Measurements from ENCODE around the gene DTYMK. TPM values are rescaled to one million over a fixed set of nuclear protein-coding genes. Genes with fewer than 3 reads are reported as not detected.
"Not testable (repeated sequence)": the region's sequence is repeated elsewhere in the genome, so short reads cannot be mapped to it uniquely, and the experiment has no call there.

DTYMK gene
- total RNA-seq, 4 donors from 2014 or later = 14.2 to 23.9 (median 19.2) TPM

DNA sequence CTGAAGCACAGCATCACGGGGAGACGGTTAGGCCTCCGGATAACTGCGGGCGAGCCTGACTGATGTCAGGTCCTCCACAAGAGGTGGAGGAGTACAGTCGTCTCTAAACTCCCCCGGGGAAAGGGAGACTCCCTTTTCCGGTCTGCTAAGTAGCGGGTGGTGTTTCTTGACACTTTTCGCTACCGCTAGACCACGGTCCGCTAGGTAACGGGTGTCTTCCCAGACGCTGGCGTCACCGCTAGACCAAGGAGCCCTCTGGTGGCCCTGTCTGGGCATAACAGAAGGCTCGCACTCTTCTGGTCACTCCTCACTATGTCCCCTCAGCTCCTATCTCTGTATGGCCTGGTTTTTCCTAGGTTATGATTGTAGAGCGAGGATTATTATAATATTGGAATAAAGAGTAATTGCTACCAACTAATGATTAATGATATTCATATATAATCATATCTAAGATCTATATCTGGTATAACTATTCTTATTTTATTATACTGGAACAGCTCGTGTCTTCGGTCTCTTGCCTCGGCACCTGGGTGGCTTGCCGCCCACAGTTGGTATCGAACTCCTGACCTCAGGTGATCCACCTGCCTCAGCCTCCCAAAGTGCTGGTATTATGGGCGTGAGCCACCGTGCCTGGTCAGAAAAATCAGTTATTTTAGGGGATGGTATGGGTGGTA lies 46.0 kb upstream of the DTYMK start:
- peak in 2 of 3 donors; percentile 60 to 86 for DNase-seq
- TF ChIP-seq, protein P1, sequence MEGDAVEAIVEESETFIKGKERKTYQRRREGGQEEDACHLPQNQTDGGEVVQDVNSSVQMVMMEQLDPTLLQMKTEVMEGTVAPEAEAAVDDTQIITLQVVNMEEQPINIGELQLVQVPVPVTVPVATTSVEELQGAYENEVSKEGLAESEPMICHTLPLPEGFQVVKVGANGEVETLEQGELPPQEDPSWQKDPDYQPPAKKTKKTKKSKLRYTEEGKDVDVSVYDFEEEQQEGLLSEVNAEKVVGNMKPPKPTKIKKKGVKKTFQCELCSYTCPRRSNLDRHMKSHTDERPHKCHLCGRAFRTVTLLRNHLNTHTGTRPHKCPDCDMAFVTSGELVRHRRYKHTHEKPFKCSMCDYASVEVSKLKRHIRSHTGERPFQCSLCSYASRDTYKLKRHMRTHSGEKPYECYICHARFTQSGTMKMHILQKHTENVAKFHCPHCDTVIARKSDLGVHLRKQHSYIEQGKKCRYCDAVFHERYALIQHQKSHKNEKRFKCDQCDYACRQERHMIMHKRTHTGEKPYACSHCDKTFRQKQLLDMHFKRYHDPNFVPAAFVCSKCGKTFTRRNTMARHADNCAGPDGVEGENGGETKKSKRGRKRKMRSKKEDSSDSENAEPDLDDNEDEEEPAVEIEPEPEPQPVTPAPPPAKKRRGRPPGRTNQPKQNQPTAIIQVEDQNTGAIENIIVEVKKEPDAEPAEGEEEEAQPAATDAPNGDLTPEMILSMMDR (IDR thresholded peaks at IDR 0.05) = peak in 5 of 6 experiments; percentile 31 to 62 (median 56)
- H3K4me1 ChIP-seq = peaks cover 0 to 14% (median 5%) of the 10 kb centered on the region in 4 donors
- not testable (repeated sequence) for H3K36me3 ChIP-seq, H3K27me3 ChIP-seq, H3K9me3 ChIP-seq, H3K27ac ChIP-seq, H3K4me3 ChIP-seq

DNA sequence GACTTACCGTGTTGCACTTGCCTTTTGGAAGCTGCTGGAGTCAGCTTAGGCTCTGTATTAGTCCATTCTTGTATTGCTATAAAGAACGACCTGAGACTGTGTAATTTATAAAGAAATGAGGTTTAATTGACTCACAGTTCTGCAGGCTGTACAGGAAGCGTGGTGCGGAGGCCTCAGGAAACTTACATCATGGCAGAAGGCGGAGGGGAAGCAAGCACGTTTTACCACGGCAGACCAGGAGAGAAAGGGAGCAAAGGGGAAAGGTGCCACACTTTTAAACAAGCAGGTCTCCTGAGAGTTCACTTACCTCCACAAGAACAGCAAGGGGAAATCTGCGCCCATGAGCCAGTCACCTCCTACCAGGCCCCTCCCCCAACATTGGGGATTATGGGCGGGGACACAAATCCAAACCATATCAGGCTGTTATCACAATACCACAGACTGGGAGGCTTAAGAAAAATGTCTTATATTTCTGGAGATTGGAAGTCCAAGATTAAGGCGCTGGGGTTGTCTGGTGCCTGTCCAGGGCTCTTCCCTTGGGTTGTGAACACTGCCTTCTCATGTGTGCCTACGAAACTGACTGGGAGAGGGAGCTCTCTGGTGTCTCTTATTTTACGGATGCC lies 44.2 kb upstream of the DTYMK start:
- Histone ChIP-seq H3K4me1 (peaks cover 0 to 9% (median 5%) of the 10 kb centered on the region in 4 donors), H3K4me3 (no peak overlapping the region), H3K27ac (no peak overlapping the region), H3K36me3 (no peaks in the 10 kb centered on the region), H3K27me3 (no peaks in the 10 kb centered on the region), H3K9me3 (no peaks in the 10 kb centered on the region)
- TF ChIP-seq, protein P1 (IDR thresholded peaks at IDR 0.05) = no peak
- TF ChIP-seq POLR2A (IDR thresholded peaks at IDR 0.05) = no peak
- DNase-seq = no peak

DNA sequence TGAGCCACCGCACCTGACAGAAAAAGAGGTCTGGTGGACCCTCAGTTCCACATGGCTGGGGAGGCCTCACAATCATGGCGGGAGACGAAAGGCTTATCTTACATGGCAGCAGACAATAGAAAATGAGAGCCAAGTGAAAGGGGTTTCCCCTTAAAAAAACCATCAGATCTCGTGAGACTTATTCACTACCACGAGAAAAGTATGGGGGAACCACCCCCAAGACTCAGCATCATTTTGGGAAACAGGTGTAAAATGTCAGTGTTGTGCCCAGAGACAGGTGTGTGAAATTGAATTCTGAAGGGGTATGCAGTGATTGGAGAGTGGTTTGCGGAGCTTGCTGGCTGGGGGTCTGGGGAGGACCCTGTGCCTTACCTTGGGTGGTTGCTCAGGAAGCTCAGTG lies 43.3 kb upstream of the DTYMK start:
- no peak overlapping the region for H3K27ac ChIP-seq
- DNase-seq = no peak
- H3K4me3 ChIP-seq = no peak overlapping the region
- no peaks in the 10 kb centered on the region for H3K9me3 ChIP-seq
- peaks cover 0 to 3% (median 0%) of the 10 kb centered on the region in 3 donors for H3K36me3 ChIP-seq
- TF ChIP-seq, protein P1 (IDR thresholded peaks at IDR 0.05) = no peak
- no peak for TF ChIP-seq POLR2A (IDR thresholded peaks at IDR 0.05)
- H3K27me3 ChIP-seq = no peaks in the 10 kb centered on the region
- H3K4me1 ChIP-seq = peaks cover 0 to 6% (median 5%) of the 10 kb centered on the region in 4 donors

DNA sequence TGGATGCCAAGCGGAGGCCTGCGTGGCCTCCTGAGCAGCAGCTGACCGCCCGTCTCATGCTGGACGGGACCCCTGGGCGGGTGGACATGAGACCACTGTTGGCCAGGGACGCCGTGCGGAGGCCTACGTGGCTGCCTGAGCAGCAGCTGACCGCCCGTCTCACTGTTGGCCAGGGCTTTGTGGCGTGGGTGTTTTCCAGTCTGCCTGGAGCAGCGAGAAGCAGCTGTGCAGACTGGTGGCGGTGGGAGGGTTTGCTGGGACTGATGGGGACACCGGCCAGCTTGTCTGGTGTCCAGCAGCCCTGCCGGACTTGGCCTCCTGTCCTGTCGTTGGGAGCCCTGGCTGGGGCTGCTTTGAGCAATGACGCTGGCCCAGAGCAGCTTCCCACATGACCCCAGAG lies 42.0 kb upstream of the DTYMK start:
- DNase-seq = no peak
- H3K4me1 ChIP-seq = peaks cover 0 to under 1% (median 0%) of the 10 kb centered on the region in 4 donors

DNA sequence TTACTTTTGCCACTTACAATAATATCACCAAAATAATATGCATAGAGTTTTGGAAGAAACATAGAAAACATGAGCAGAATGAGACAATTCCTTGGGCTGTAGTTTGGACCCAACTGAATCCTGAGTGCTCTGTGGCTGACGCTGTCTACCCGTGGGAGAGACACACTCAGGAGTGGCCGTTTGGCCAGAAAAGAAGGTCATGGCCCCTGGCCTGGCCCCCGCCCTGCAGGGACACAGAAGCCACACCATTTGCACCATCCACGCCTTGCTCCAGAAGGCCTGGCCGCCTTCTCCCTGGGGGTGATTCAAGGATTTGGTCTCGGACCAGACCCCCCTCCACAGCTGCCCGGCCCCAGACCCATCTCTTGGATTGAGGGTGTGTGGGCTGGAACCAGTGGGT lies 41.4 kb upstream of the DTYMK start:
- Histone ChIP-seq H3K9me3 (no peaks in the 10 kb centered on the region), H3K27ac (no peak overlapping the region), H3K4me3 (no peak overlapping the region), H3K4me1 (no peaks in the 10 kb centered on the region), H3K27me3 (no peaks in the 10 kb centered on the region), H3K36me3 (peaks cover 0 to 18% (median 0%) of the 10 kb centered on the region in 3 donors)
- no peak for DNase-seq
- TF ChIP-seq, protein P1 (IDR thresholded peaks at IDR 0.05) = no peak
- TF ChIP-seq POLR2A (IDR thresholded peaks at IDR 0.05) = no peak

More for the DNA sequence above, 42.0 kb upstream of the DTYMK start:
- TF ChIP-seq POLR2A (IDR thresholded peaks at IDR 0.05) = no peak
- TF ChIP-seq, protein P1 (IDR thresholded peaks at IDR 0.05) = no peak
- Histone ChIP-seq H3K27ac (peak overlapping the region in 1 of 4 donors; percentile 17), H3K4me3 (no peak overlapping the region), H3K27me3 (no peaks in the 10 kb centered on the region), H3K36me3 (peaks cover 0 to 11% (median 0%) of the 10 kb centered on the region in 3 donors), H3K9me3 (no peaks in the 10 kb centered on the region)
